Myocyte (in vitro differentiated cells): Measurements from ENCODE around the gene RRH. TPM values are rescaled to one million over a fixed set of nuclear protein-coding genes. Genes with fewer than 3 reads are reported as not detected.
"Not testable (repeated sequence)": the region's sequence is repeated elsewhere in the genome, so short reads cannot be mapped to it uniquely, and the experiment has no call there.

ENCODE experiments used
- DNase-seq: peaks from one replicate; pipeline ENCODE4 v3.0.0-alpha.2; 2012; ENCODE audit warnings: low read depth
- polyA plus RNA-seq: library from polyadenylated mRNA; unstranded; fragments of >200 nt; gene quantifications from one replicate; pipeline ENCODE4 v1.2.1, GENCODE V29; 2012; ENCODE audit warnings: missing spikeins
- total RNA-seq: library from RNA; depleted of rRNA; stranded (reverse); fragments of >200 nt; gene quantifications from 2 replicates; pipeline ENCODE4 v1.2.3, GENCODE V29; 2014

Gene RRH
- 0.08 TPM in 1 of 2 replicates, not detected in the other for total RNA-seq
- polyA plus RNA-seq, result 0.05 TPM

GRCh38 chr4:109827672-109828071 is at the start of gene RRH:
Gene RRH (plus strand): TSS chr4:109827972. CDS start chr4:109828028, 56 bp downstream.
- no peak for DNase-seq

- DNase-seq, result not testable (repeated sequence)
Measured at GRCh38 chr4:109782092-109782491, 45.7 kb upstream of the RRH start.

- no peak for DNase-seq
Measured at GRCh38 chr4:109786846-109787245, 40.9 kb upstream of the RRH start.

GRCh38 chr4:109787807-109788206 is 40.0 kb upstream of the RRH start:
- DNase-seq, result no peak

- DNase-seq, result no peak
Measured at GRCh38 chr4:109795059-109795458, 32.7 kb upstream of the RRH start.

GRCh38 chr4:109798866-109799265 is 28.9 kb upstream of the RRH start:
- no peak for DNase-seq

DNA sequence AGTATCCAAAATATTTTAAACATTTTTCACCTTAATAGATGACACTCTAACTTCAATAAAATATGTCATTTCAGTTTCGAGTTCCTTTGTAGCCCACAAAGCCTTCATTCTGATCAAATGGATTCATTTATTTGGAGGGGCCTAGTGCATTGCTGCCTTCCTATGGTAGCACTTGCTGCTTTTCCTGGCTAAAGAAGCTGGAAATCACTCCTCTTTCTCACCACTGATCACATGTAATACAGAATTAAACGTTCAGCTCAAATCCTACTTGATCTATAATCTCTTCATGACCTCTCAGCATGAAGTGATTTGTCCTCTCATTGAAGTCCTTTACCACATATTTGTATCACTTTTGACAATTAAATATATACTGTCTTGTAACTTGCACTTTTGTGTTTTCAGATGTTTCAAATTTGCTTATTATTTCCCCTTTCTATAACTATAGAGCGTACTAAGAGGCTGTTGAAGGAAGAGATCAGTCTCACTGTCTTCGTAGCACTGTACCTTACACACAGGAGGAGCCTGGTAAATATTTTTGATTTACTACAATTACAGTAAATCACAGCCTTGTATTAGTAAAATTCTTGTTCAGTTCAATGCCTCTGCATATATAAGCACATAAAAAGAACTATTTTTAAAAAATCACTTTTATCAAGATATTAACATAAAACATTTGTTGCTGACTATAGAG is 26.5 kb upstream of the RRH start:
- no peak for DNase-seq

GRCh38 chr4:109801895-109802319 is 25.9 kb upstream of the RRH start, which contains the start of gene CFI:
Gene CFI (minus strand): TSS chr4:109801999. CDS start chr4:109801971, 28 bp downstream.
- DNase-seq, result peak; percentile 36

- DNase-seq, result peak; percentile 64
Measured at GRCh38 chr4:109803924-109804571, 23.7 kb upstream of the RRH start.

- DNase-seq, result no peak
Measured at GRCh38 chr4:109809655-109810054, 18.1 kb upstream of the RRH start.

DNA sequence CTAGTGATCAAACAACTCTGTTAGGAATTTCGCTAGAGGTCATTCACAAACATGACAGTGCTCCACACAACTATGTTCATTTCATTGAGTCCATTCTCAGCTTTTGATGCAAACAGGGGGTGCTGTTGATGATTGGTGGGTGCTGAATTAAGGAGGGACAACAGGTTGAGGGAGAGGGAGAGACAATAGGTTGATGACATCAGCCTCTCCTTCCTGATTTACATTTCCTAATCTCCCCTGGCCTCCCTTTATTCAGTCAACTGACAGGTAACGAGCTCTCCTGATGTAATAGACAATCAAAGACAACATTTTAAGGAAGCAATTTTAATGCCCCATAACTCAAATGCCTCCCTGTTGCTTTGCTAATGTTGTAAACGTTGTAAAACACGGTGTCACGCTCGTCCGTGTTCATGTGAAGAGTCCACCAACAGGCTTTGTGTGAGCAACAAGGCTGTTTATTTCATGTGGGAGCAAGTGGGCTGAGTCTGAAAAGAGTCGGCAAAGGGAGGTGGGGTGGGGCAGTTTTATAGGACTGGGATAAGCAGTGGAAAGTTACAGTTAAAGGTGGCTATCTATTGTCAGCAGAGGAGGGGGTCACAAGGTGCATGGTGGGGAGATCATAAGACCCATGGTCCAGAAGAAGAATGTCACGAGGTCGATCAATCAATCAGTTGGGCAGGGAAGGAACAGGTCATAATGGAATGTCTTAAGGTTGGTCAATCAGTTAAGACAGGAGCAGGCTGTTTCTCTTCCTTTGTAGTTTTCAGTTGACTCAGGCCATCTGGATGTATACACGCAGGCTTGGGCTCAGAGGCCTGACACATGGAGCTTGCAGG is 17.0 kb upstream of the RRH start:
- DNase-seq, result no peak

- DNase-seq, result no peak
Measured at GRCh38 chr4:109811707-109812106, 16.1 kb upstream of the RRH start.

- peak; percentile 93 for DNase-seq
Measured at GRCh38 chr4:109815151-109816081, 12.4 kb upstream of the RRH start, which contains the start of gene GAR1. Gene GAR1 (plus strand): TSS chr4:109815762. CDS start chr4:109816165, 403 bp downstream.

DNA sequence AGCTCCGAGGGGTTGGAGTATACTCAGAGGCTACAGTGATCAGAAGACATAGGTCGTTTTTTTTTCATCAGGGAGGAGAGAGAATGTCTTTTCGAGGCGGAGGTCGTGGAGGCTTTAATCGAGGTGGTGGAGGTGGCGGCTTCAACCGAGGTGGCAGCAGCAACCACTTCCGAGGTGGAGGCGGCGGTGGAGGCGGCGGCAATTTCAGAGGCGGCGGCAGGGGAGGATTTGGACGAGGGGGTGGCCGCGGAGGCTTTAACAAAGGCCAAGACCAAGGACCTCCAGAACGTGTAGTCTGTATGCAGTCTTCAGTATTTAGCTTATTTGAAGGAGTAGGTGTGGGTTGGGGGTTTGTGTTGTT is 11.7 kb upstream of the RRH start:
- DNase-seq, result peak; percentile 13

DNA sequence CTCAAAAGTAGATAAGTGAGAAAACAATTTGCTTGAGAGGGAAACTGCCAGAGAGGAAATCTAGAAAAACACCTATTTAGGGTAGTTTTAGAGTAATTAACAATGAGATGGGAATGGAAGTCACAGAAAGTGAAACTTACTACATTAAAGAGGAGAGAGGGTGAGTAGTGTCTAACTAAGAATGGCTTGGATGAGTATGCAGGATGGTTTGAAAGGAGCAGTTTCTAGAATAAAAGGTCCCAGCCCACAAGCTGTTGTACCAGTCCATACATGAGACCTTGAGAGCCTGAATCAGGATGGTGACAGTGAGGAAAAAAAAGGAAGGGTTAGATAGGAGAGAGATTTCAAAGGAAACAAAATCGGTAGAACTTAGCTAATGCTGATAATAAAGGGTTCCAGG is 10.9 kb upstream of the RRH start:
- DNase-seq, result no peak

DNA sequence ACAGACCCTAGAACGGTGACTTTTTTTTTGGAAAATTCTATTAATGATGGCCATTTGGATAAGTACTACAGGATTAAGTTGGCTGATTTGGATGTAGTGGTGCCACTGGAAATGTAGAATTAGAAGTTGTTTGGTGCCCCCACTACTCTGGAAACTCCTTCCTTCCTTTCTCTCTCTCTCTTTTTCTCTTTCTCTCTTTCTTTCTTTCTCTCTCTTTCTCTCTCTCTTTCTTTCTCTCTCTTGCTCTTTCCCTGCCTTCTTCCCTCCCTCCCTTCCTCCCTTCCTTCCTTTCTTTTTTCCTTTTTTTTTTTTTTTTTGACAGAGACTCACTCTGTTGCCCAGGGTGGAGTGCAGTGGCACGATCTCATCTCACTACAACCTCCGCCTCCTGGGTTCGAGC is 9.5 kb upstream of the RRH start:
- no peak for DNase-seq

GRCh38 chr4:109820563-109820962 is 7.2 kb upstream of the RRH start:
- no peak for DNase-seq

GRCh38 chr4:109821185-109821584 is 6.6 kb upstream of the RRH start:
- no peak for DNase-seq

DNA sequence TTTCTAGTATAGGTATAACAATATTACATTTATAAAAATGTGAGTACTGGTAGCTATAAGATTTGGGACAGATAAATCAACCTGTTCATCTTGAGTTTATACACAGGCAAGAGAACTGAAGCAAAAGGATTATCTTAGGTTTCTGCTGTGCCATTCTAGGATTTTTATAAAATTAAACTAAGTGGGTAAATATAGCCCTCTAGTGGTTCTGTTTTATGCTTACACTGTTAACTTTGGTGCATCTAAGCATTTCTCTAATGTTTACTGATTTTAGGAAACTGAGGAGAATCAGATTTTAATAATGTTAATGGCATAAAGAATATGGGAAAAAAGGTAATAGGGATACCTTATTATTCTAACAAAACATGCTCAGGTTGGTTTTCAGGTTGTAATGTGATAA is 1.1 kb upstream of the RRH start:
- DNase-seq, result peak; percentile 16

- DNase-seq, result no peak
Measured at GRCh38 chr4:109833756-109834155, 6.0 kb downstream of the RRH start.

GRCh38 chr4:109836985-109837384 is 9.2 kb downstream of the RRH start:
- DNase-seq, result no peak
